ENCODE results near the gene TNFAIP2.
A peak's percentile ranks its signal among the peaks of the same experiment; 100 is the strongest.

Gene TNFAIP2

GRCh38 chr14:103122947-103123633 lies at the start of gene TNFAIP2:
TNFAIP2 (plus strand) TSS chr14:103123461; CDS start chr14:103126458, 2,997 bp downstream.
- no peak for DNase-seq (ENCODE audit: low read depth)

- DNase-seq (ENCODE audit: low read depth), result no peak
Observed at GRCh38 chr14:103073876-103074728, 49.2 kb upstream of the TNFAIP2 start.

GRCh38 chr14:103074729-103075367 lies 48.4 kb upstream of the TNFAIP2 start:
- DNase-seq (ENCODE audit: low read depth), result no peak

GRCh38 chr14:103078420-103078749 lies 44.9 kb upstream of the TNFAIP2 start:
- DNase-seq (ENCODE audit: low read depth), result peak; percentile 72

GRCh38 chr14:103078860-103079587 lies 44.2 kb upstream of the TNFAIP2 start:
- no peak for DNase-seq (ENCODE audit: low read depth)

- DNase-seq (ENCODE audit: low read depth), result no peak
Observed at GRCh38 chr14:103081951-103082350, 41.3 kb upstream of the TNFAIP2 start.

- DNase-seq (ENCODE audit: low read depth), result no peak
Observed at GRCh38 chr14:103084021-103084919, 39.0 kb upstream of the TNFAIP2 start, which contains the start of gene LBHD2. LBHD2 (plus strand) TSS chr14:103084210; CDS start chr14:103086013, 1,803 bp downstream.

GRCh38 chr14:103085106-103086091 lies 37.9 kb upstream of the TNFAIP2 start:
- no peak for DNase-seq (ENCODE audit: low read depth)

GRCh38 chr14:103086771-103087342 lies 36.4 kb upstream of the TNFAIP2 start:
- DNase-seq (ENCODE audit: low read depth), result no peak

- no peak for DNase-seq (ENCODE audit: low read depth)
Observed at GRCh38 chr14:103087343-103087835, 35.9 kb upstream of the TNFAIP2 start.

- no peak for DNase-seq (ENCODE audit: low read depth)
Observed at GRCh38 chr14:103088921-103089320, 34.3 kb upstream of the TNFAIP2 start.

- no peak for DNase-seq (ENCODE audit: low read depth)
Observed at GRCh38 chr14:103089386-103090335, 33.6 kb upstream of the TNFAIP2 start.

- no peak for DNase-seq (ENCODE audit: low read depth)
Observed at GRCh38 chr14:103090481-103091020, 32.7 kb upstream of the TNFAIP2 start.

GRCh38 chr14:103091041-103091882 lies 32.0 kb upstream of the TNFAIP2 start:
- peak; percentile 44 for DNase-seq (ENCODE audit: low read depth)

GRCh38 chr14:103091883-103092222 lies 31.4 kb upstream of the TNFAIP2 start:
- DNase-seq (ENCODE audit: low read depth), result no peak

- no peak for DNase-seq (ENCODE audit: low read depth)
Observed at GRCh38 chr14:103093856-103094405, 29.3 kb upstream of the TNFAIP2 start.

Data from amniotic epithelial cell (primary cell).